GM18502 (cell line): ENCODE measurements around the gene KCTD13.

ENCODE experiments used
- ATAC-seq: cut with Tn5 transposase; IDR thresholded peaks from one replicate; pipeline ENCODE4 v1.9.1; 2021; ENCODE audit warnings: mild to moderate bottlenecking; ENCODE audit not compliant: unreplicated experiment, poor library complexity

The KCTD13 gene

DNA sequence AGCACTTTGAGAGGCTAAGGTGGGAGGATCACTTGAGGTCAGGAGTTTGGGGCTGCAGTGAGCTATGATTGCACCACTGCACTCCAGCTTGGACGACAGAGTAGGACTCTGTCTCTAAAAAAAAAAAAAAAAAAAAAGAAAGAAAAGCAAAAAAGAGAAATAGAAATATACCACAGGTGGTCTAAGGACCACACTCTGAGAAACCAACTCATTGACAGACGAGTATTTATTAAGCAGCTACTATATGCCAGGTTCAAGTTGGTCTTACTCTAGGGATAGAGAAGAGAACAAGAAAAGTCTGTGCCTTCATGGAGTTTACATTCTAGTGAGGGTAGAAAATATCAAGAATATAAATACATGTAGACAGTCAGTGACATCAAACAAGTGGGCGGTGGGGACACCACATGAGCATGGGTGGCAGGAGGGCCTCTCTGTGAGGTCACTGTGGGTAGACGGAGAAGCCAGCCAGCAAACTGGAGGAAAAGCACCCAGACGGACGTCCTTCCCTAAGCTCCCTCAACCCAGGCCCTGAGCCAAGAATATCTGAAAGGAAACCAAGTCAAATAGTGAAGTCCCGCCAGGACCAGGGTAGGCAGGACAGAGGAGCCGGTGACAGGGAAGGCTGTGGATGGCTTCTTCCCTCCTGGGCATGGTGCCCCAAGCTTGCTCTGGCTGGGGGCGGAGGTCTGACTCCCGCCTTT is 67.7 kb downstream of the KCTD13 start:
- ATAC-seq = no peak

DNA sequence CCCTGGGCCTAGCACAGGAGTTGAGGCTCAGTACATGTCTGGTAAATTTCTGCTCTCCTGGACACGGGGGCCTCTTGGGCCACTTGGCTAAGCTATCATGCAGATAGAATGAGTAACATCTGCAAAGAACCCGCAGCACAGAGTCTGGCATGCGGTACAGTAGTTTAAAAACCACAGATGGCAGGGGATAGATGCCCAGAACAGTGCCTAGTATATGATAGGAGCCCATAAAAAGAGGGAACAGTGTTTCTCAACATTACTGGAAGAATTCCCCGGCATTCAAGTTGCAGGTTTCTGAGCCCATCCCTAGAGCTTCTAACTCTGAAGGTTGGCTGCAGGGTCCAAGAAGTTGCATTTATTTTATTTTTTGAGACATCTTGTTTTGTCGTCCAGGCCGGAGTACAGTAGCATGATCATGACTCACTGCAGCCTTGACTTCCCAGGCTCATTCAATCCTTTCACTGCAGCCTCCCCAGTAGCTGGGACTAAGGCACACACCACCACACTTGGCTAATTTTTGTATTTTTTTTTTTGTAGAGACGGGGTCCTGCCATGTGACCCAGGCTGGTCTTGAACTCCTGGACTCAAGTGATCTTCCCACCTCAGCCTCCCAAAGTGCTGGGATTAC is 68.8 kb downstream of the KCTD13 start:
- no peak for ATAC-seq
